Brain pericyte (primary cell): ENCODE measurements around the gene UBASH3B.
"Not testable (repeated sequence)": the region's sequence is repeated elsewhere in the genome, so short reads cannot be mapped to it uniquely, and the experiment has no call there.

Experiments
- DNase-seq: peaks from one replicate; pipeline ENCODE4 v3.0.0-alpha.2; 2012; ENCODE audit warnings: low read depth, low spot score

The UBASH3B gene

DNA sequence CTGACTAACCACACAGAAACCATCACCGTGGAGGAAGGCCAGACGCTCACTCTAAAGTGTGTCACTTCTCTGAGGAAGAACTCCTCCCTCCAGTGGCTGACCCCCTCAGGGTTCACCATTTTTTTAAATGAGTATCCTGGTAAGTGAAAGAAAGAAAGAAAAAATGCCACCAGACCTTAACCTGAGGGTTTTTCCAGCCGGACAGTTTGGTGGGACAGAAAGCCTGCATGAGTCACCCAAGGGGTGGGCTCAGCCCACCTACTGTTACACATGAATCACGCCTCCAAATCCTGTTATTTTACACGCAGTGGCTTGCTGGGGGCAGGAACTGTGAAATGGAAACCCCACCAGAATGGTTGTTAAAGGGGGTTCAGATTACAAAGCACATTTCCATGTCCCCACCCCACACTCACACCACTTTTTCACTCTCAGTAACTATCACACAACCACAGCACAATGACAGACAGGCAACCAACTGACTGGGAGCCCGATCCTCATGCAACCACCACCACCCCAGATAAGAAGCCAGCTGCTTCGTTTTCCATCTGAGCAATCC lies 194.6 kb downstream of the UBASH3B start:
- DNase-seq: peak; percentile 43

DNA sequence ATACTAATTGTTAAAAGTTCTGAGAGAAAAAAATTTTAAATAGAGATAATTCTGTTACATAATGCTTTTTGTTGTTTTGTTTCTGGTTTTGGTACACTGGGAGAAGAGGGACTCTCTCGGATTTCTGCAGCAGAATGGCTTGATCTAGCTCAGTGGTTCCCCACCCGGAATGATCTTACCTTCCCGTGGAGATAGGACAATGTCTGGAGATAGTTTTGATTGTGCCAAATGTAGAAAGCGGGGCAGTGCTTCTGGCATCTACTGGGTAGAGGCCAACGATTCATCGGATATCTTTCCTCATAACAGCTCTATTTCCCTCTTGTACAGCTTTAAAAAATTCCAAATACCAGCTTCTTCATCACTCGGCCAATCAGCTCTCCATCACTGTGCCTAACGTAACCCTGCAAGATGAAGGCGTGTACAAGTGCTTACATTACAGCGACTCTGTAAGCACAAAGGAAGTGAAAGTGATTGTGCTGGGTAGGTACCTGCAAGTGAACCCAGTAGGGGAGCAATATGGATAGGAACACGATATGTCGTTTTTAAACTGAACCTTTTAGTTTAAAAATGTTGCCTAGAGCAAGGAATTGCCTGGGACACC lies 195.9 kb downstream of the UBASH3B start:
- DNase-seq: no peak

DNA sequence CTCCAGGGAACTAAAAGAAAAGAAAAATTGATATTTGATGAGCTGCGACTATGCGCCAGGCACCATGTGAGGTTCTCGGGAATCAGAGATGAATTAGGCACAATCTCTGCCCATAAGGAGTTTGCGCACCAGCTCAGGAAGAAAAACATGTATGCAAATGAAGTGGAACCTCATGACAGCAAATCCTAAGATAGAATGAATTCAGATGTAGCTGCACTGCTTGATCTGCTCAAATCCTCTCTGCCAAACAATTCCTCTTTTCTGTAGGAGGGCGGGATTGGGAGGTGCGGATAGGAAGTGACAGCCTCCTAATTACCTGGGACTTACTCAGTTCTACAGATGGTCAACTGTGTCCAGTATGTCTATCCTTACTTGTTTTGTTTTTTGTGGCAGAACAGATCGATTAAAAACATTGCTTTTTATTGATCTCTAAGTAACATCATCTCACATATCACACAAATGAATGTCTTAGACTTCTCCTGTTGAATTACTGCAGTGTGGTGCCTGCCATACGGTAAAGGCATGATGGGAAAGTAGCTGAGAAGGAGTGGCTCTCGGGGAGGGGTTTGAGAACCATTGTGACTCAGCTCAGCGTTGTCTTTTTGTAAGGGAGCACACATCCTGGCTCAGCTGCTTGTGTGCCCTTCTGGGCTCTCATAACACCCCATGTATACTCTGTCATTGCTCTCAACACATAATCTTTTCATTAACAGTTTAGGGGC lies 196.7 kb downstream of the UBASH3B start:
- DNase-seq: no peak

DNA sequence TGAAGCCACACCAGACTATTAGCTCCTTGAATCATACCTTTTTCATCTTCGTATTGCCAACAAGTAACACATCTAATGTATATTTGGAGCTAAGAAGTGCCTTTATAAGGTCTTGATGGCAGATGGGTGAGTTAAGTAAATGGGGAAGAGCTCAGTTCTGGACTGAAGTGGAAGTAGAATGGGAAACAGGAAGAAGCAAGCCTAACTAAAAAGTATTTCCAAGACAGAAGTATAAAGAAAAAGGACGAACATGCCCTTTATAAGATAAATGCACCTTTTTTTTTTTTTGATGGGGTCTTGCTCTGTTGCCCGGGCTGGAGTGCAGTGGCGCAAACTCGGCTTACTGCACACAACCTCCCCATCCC lies 197.3 kb downstream of the UBASH3B start:
- no peak for DNase-seq

DNA sequence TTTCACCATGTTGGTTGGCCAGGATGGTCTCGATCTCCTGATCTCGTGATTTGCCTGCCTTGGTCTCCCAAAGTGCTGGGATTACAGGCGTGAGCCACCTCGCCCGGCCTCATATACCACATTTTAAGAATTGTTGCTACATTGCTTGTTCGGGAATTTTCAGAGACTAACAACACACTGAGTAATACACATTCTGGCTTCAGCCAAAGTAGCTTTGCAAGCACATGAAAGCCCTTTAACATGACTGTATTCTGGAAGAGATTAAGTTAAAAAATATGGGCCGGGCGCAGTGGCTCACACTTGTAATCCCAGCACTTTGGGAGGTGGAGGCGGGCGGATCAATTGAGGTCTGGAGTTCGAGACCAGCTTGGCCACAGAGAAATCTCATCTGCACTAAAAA lies 197.7 kb downstream of the UBASH3B start:
- no peak for DNase-seq

DNA sequence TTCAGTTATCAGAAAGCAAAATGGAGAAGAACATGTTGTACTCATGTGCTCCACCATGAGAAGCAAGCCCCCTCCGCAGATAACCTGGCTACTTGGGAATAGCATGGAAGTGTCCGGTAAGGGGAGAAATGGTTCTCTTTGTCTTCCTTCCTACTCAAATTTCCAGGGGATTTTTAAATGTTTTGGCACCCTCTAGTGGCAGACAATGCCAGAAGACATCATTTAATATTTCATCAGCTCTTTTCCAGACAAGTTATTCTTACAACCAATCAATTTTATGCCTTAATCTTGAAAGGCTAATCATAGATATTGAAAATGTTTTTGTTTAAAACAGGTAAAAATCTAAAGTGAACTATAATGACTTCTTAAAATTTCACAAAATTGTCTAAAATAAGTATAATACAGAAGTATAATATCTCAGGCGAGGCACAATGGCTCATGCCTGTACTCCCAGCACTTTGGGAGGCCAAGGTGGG lies 198.5 kb downstream of the UBASH3B start:
- peak; percentile 53 for DNase-seq

DNA sequence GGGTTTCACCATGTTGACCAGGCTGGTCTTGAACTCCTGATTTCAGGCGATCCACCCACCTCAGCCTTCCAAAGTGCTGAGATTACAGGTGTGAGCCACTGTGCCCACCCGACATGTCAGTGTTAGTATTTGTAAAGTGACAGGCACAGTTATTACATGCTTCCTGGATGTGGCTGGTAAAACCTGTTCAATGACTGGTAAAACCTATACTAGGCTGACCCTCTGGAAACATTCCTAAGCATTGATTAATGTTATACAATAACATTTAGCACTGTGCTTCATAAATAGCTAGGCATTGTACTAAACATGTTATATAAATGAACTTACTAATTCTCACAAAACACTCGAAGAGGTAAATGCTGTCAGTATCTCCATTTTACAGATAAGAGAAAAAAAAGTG lies 206.1 kb downstream of the UBASH3B start:
- DNase-seq: no peak

DNA sequence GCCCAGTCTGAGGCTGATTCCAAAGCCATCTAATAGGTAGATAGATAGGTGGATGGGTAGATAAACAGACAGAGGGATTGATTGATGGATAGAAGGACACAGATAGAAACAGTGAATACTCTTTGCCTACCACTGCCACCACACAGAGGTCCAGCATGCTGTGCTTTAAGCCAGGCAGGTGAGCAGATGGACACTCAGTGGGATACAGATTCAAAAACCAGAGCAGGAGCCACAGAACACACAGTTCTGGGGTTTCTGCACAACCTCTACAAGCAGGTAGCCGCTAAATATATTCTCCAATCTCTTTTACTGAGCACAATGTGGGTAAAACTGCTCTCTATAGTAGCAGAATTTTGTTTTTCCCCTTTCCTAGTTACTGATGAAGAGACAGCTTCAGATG lies 206.6 kb downstream of the UBASH3B start:
- DNase-seq: no peak

DNA sequence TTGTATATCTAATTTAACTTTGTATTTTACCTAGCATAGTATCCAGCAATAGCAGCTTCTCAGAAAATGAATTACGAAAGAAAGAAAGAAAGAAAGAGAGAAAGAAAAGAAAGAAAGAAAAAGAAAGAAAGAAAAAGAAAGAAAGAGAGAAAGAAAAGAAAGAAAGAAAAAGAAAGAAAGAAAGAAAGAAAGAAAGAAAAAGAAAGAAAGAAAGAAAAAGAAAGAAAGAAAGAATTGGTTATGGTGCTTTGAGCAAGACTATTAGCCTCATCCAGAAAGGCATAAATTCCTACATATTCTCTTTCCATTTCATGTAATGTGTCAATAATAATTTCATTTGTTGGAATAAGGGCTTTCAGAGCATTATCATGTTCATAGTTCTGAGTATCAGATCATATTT lies 207.6 kb downstream of the UBASH3B start:
- DNase-seq: not testable (repeated sequence)

DNA sequence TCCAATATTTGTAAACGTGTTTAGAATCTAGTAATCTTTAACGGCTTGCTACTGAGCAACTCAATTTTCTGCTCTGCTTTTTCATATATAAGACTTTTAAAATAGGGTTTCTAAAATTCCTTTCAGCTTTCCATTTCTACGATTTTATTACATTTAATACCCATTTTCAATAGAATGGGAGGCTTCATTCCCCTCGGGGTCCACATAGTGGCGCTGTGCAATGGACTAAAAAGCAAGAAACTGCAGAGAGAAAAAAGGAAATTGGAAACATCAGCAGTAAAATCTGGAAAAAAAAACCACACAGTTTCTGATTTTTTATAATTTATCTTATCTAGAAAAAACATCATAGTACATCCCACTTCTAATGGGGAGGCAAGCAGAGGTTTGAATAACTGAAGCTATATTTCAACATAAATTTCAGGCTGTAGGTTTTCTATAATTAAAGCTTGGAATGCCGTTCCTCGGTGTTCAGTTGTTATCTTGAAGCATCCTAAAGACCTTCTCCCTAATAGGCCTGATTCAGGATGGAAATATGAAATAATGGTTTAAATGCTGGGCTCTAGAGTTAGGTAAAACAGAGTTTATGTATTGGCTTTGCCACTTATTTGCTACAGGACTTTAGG lies 208.3 kb downstream of the UBASH3B start:
- DNase-seq: no peak
